Measurements from ENCODE around the gene TREH. TPM values are rescaled to one million over a fixed set of nuclear protein-coding genes. Genes with fewer than 3 reads are reported as not detected.

TREH gene
- total RNA-seq, 1 donor from 2014 or later, result not detected

DNA sequence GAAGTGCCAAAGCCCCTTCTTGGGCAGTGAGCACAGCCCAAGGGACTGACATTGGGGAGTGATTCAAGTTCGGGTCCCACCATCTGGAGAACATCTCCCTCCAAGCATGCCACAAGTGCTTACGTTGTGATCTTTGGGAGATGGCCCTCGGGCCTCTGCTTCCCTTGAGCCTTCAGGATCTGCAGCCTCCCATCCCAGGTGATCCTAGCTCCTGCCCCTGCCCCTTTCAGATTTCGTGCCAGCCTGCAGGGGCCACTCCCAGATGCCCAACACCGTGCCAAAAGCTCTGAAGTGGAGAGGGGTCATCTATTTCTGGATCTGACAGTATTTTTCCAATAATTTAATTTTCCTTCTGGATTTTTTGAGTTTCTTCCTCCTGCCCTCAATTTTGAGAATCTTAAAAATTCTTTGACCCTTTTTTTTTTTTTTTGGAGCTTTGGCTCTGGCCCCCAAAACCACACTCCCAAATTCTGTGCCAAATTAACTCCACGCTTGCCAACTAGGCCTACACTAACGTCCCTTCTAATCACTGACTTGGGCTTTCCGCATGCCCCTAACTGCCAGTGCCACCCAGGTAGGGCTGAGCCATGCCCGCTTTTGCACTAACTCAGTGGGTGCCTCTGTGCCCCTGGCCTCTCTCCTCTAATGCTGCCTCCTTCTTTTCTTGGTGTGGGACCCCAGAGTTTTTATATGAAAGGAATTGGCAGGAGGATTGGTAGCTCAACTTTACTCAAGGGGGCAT lies 46.7 kb downstream of the TREH start:
- TF ChIP-seq, protein P1, sequence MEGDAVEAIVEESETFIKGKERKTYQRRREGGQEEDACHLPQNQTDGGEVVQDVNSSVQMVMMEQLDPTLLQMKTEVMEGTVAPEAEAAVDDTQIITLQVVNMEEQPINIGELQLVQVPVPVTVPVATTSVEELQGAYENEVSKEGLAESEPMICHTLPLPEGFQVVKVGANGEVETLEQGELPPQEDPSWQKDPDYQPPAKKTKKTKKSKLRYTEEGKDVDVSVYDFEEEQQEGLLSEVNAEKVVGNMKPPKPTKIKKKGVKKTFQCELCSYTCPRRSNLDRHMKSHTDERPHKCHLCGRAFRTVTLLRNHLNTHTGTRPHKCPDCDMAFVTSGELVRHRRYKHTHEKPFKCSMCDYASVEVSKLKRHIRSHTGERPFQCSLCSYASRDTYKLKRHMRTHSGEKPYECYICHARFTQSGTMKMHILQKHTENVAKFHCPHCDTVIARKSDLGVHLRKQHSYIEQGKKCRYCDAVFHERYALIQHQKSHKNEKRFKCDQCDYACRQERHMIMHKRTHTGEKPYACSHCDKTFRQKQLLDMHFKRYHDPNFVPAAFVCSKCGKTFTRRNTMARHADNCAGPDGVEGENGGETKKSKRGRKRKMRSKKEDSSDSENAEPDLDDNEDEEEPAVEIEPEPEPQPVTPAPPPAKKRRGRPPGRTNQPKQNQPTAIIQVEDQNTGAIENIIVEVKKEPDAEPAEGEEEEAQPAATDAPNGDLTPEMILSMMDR (IDR thresholded peaks at IDR 0.05; ENCODE audit: insufficient read depth, low read length, poor library complexity, severe bottlenecking), result no peak
- peaks cover 9% of the 10 kb centered on the region for H3K36me3 ChIP-seq (ENCODE audit: control insufficient read depth, insufficient read depth, low read length)
- no peak overlapping the region for H3K4me3 ChIP-seq (ENCODE audit: low read depth, low read length)
- H3K27me3 ChIP-seq (ENCODE audit: control insufficient read depth, insufficient read depth, low read length), result no peaks in the 10 kb centered on the region
- no peak for DNase-seq (ENCODE audit: low read depth)

DNA sequence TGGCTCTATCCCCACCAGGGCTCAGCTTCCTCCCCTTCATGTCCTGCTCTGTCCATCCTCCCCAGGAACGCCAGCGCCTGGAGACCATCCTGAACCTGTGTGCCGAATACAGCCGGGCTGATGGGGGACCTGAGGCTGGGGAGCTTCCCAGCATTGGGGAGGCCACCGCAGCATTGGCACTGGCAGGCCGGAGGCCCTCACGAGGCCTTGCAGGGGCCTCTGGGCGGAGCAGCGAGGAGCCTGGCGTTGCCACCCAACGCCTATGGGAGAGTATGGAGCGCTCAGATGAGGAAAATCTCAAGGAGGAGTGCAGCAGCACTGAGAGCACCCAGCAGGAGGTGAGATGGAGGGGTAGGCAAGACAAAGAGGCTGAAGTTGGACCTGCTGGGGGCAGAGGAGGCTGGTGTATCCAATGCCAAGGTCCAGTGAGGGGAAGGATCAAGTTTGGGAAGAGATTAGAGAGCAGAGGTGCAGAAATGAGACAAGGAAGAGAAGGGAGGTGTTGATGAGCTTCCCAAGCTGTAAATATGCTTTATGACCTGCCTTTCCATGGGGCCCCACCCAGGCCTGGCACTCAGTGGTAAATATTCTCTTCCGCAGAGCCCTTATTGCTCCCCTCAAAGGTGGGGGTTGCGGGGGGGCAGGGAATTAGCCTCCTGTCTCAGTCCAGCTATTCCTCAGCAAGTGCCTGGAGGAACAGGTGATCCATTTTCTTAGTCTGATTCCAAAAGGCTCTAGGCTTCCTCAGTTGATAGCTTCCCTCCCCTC lies 48.1 kb downstream of the TREH start:
- Histone ChIP-seq H3K4me3 (ENCODE audit: low read depth, low read length) (no peak overlapping the region), H3K36me3 (ENCODE audit: control insufficient read depth, insufficient read depth, low read length) (peaks cover 9% of the 10 kb centered on the region), H3K27me3 (ENCODE audit: control insufficient read depth, insufficient read depth, low read length) (no peaks in the 10 kb centered on the region)
- TF ChIP-seq, protein P1 (IDR thresholded peaks at IDR 0.05; ENCODE audit: insufficient read depth, low read length, poor library complexity, severe bottlenecking), result no peak
- no peak for DNase-seq (ENCODE audit: low read depth)

DNA sequence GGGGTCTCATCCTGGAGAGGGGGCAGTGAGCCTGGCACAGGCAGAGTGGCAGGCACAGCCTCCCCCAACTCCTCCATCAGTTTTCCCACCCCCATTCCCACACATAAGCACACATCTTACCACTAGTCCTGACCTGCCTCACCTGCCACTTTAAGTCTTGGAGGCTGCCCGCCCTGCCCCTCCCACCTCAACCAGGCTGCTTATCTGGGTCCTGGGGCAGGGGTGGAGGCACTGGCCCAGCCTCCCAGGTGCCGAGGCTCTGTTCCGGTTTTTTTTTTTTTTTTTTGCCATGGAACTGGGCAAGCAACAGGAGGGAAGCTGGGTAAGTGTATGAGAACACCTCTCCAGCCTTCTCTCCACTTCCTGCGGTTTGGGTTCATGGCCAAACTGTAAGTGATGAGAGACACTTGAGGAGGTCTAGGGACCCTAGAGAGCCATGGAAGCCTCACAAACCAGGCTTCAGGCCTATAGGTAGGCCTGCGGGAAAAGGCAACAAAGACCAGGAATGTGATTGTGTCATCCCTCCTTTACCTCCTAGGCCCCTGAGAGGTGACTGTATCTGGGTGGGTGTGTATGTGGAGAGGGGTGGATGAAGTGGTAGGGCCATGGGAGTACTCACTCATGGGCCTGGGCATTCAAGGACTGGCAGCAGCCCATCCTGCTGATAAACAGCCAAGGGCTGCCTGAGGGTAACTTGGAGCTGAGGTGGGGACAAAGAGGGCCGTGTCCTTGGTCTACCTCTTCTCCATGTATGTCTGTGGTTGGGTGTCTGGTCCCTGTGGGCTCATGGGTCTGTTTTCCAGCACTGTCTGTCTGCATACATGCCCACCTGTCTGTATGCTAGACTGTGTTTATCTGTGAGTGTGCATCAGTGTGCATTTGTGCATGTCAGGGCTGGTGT lies 49.4 kb downstream of the TREH start:
- Histone ChIP-seq H3K27me3 (ENCODE audit: control insufficient read depth, insufficient read depth, low read length) (no peaks in the 10 kb centered on the region), H3K36me3 (ENCODE audit: control insufficient read depth, insufficient read depth, low read length) (peaks cover 9% of the 10 kb centered on the region), H3K4me3 (ENCODE audit: low read depth, low read length) (no peak overlapping the region)
- TF ChIP-seq, protein P1 (IDR thresholded peaks at IDR 0.05; ENCODE audit: insufficient read depth, low read length, poor library complexity, severe bottlenecking), result no peak
- DNase-seq (ENCODE audit: low read depth), result no peak

DNA sequence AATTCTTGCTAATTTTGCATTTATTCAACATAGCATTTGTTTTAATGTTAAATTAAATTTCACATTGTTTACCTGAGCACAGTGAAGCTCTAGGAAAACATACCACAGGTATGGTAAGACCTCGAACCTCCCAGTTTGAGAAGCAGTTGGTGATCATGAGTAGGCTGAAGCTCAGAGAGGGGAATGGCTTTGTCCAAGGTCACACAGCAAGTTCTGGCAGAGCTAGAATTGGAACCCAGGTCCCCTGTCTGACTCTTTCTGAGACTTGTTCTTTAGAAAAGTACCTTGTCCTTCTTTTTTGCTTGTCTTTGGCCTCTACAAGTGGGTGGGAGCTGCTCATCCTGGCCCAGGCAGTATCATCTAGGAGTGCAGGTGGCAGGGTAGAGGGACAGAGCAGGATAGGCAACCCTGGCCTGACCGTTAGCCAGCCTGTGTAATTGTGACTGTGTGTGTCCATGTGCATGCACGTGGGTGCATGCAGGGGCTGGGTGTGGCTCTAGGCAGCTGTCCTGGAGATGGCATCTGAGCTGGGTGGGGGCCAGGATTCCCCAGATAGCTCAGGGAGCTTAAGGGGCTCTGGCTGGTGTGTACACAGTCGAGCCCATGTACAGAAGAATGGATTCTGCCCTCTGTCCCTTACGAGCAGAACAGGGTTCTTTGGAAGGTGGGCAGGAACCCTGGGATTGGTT lies 50.4 kb downstream of the TREH start:
- DNase-seq (ENCODE audit: low read depth), result no peak
- Histone ChIP-seq H3K36me3 (ENCODE audit: control insufficient read depth, insufficient read depth, low read length) (peaks cover 11% of the 10 kb centered on the region), H3K4me3 (ENCODE audit: low read depth, low read length) (no peak overlapping the region), H3K27me3 (ENCODE audit: control insufficient read depth, insufficient read depth, low read length) (no peaks in the 10 kb centered on the region)
- TF ChIP-seq, protein P1 (IDR thresholded peaks at IDR 0.05; ENCODE audit: insufficient read depth, low read length, poor library complexity, severe bottlenecking), result no peak

DNA sequence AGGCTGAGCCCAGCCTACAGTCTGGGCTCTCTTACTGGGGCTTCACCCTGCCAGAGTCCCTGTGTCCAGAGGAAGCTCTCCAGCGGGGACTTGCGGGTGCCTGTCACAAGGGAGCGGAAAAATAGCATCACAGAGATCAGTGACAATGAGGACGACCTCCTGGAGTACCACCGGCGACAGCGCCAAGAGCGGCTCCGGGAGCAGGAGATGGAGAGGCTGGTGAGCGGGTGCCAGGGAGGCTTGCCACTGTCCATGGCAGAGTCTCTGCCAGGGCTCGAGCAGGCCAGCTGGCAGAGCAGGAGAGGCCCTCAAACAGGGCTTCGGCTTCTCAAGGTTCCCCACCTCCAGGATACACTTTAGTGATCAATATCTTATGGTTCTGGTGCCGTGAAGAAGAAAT lies 51.0 kb downstream of the TREH start:
- TF ChIP-seq, protein P1 (IDR thresholded peaks at IDR 0.05; ENCODE audit: insufficient read depth, low read length, poor library complexity, severe bottlenecking), result no peak
- no peak for DNase-seq (ENCODE audit: low read depth)
- peaks cover 11% of the 10 kb centered on the region for H3K36me3 ChIP-seq (ENCODE audit: control insufficient read depth, insufficient read depth, low read length)
- H3K4me3 ChIP-seq (ENCODE audit: low read depth, low read length), result no peak overlapping the region
- H3K27me3 ChIP-seq (ENCODE audit: control insufficient read depth, insufficient read depth, low read length), result no peaks in the 10 kb centered on the region
